ENCODE data around the gene ADCY5.
A peak's percentile ranks its signal among the peaks of the same experiment; 100 is the strongest.
"Not testable (repeated sequence)": the region's sequence is repeated elsewhere in the genome, so short reads cannot be mapped to it uniquely, and the experiment has no call there.

The ADCY5 gene
- 0 to 0.35 (median 0.17) reads per million in 3 donors for total RNA-seq

DNA sequence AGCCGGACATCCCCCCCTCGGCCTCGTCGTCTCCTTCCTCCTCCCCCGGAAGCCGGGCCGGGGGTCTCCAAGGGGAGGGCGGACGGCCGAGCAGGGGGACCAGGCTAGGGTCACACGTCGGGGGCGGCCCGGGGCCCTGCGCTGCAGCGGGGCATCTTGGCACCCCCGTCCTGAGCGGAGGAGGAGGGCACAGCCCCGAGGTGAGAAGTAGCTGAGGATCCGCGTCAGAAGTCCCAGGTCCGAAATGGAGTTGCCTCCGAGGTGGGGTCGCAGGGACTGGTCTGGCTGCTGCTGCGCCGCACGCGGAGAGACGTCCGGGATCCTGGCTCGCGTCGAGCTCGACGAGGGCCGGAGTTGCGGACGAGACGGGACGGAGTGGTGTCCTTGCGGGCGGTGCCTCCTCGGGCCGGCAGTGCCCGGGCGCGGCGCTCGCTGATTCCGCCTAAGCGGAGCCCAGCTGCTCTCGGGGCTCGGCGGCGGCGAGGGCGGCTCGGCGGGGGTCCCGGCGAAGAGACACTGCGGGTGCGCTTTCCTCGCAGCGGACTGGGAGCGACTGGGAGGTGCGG is at the start of gene ADCY5:
Gene ADCY5 (minus strand): TSS at position 555 of the 566 bp plus-strand sequence. CDS start 545 bp downstream, at position 10.
- H3K27ac ChIP-seq (ENCODE audit: insufficient read depth, low read length, poor library complexity, severe bottlenecking) = no peak within 1 kb of the TSS
- DNase-seq = no peak
- peak within 1 kb of the TSS; percentile 60 for H3K4me3 ChIP-seq (ENCODE audit: insufficient read depth, low read depth, low read length, poor library complexity, severe bottlenecking)
- H3K27me3 ChIP-seq (replicated peaks; ENCODE audit: control insufficient read depth, insufficient read depth, low read length, poor library complexity, severe bottlenecking) = peaks cover 44% of the 10 kb centered on the region
- no peaks in the 10 kb centered on the region for H3K36me3 ChIP-seq (ENCODE audit: control insufficient read depth, insufficient read depth, low read length)
- H3K4me1 ChIP-seq (ENCODE audit: control insufficient read depth, insufficient read depth, low read length, poor library complexity, severe bottlenecking) = no peaks in the 10 kb centered on the region
- no peaks in the 10 kb centered on the region for H3K9me3 ChIP-seq (ENCODE audit: control insufficient read depth, low read length)

GRCh38 chr3:123493912-123494311 is 45.0 kb upstream of the ADCY5 start:
- DNase-seq = no peak
- H3K27me3 ChIP-seq (replicated peaks; ENCODE audit: control insufficient read depth, insufficient read depth, low read length, poor library complexity, severe bottlenecking) = no peaks in the 10 kb centered on the region
- no peak overlapping the region for H3K27ac ChIP-seq (ENCODE audit: insufficient read depth, low read length, poor library complexity, severe bottlenecking)
- no peaks in the 10 kb centered on the region for H3K9me3 ChIP-seq (ENCODE audit: control insufficient read depth, low read length)
- H3K36me3 ChIP-seq (ENCODE audit: control insufficient read depth, insufficient read depth, low read length) = peaks cover 27% of the 10 kb centered on the region
- H3K4me1 ChIP-seq (ENCODE audit: control insufficient read depth, insufficient read depth, low read length, poor library complexity, severe bottlenecking) = no peaks in the 10 kb centered on the region
- H3K4me3 ChIP-seq (ENCODE audit: insufficient read depth, low read depth, low read length, poor library complexity, severe bottlenecking) = no peak overlapping the region

DNA sequence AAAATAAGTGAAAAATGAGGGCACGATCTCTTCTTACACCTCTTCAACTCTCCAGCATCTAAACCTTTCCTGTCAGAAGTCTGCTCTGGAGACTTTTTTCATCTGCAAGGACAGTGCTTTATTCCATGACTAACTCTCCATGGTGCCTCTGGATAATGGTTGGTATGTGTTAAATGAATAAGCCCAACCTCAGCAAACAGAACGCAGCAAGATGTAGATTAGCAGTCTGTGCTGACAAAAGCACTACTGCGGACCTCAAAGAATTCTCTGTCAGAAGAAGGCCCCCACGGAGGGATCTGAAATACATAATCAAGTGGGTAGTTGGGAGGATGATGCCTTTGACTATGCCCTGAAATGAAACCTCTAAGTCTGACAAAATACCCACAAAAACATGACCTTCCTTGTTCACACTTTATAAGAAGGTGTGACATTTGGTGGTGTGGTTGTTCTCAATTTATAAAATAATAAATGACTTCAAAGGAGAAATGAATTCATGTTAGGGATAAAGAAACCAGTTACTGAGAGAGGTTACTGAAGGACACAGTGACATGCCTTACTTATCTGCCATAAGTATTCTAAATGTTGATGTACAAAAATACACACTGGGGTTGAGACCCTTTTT is 43.2 kb upstream of the ADCY5 start:
- Histone ChIP-seq H3K4me3 (ENCODE audit: insufficient read depth, low read depth, low read length, poor library complexity, severe bottlenecking) (no peak overlapping the region), H3K36me3 (ENCODE audit: control insufficient read depth, insufficient read depth, low read length) (peaks cover 18% of the 10 kb centered on the region), H3K4me1 (ENCODE audit: control insufficient read depth, insufficient read depth, low read length, poor library complexity, severe bottlenecking) (no peaks in the 10 kb centered on the region), H3K27me3 (replicated peaks; ENCODE audit: control insufficient read depth, insufficient read depth, low read length, poor library complexity, severe bottlenecking) (no peaks in the 10 kb centered on the region), H3K9me3 (ENCODE audit: control insufficient read depth, low read length) (no peaks in the 10 kb centered on the region), H3K27ac (ENCODE audit: insufficient read depth, low read length, poor library complexity, severe bottlenecking) (no peak overlapping the region)
- no peak for DNase-seq

DNA sequence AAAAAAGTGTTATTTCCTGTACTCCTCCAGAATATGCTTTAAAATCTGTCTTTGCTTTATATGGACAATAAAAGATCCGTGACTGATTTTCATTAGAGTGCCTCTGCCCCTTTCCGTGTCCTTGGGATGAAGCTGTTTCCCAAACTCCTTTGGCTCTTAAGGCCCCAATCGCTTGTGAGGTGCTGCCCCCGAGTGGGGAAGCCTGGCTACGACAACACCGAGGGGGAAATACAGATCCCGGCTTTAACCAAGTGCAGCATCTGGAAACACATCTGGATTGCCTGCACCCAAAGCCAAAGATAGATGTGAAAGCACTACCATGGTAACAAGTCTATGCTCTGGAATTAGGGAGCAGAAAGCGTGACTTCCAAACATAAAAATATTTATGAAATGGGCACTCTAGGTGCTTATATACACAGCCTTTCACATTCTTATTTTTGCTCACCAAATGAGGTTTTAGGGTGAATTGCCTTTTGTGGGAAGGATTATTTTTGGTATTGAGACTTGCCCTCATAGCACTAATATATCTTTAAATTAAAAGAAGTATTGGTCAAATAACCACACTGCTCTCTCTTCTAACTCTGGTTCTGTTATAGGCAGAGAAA is 40.6 kb upstream of the ADCY5 start:
- no peaks in the 10 kb centered on the region for H3K27me3 ChIP-seq (replicated peaks; ENCODE audit: control insufficient read depth, insufficient read depth, low read length, poor library complexity, severe bottlenecking)
- peaks cover 7% of the 10 kb centered on the region for H3K36me3 ChIP-seq (ENCODE audit: control insufficient read depth, insufficient read depth, low read length)
- DNase-seq = peak in 1 of 3 donors; percentile 5
- H3K9me3 ChIP-seq (ENCODE audit: control insufficient read depth, low read length) = no peaks in the 10 kb centered on the region
- H3K27ac ChIP-seq (ENCODE audit: insufficient read depth, low read length, poor library complexity, severe bottlenecking) = no peak overlapping the region
- no peaks in the 10 kb centered on the region for H3K4me1 ChIP-seq (ENCODE audit: control insufficient read depth, insufficient read depth, low read length, poor library complexity, severe bottlenecking)
- no peak overlapping the region for H3K4me3 ChIP-seq (ENCODE audit: insufficient read depth, low read depth, low read length, poor library complexity, severe bottlenecking)

DNA sequence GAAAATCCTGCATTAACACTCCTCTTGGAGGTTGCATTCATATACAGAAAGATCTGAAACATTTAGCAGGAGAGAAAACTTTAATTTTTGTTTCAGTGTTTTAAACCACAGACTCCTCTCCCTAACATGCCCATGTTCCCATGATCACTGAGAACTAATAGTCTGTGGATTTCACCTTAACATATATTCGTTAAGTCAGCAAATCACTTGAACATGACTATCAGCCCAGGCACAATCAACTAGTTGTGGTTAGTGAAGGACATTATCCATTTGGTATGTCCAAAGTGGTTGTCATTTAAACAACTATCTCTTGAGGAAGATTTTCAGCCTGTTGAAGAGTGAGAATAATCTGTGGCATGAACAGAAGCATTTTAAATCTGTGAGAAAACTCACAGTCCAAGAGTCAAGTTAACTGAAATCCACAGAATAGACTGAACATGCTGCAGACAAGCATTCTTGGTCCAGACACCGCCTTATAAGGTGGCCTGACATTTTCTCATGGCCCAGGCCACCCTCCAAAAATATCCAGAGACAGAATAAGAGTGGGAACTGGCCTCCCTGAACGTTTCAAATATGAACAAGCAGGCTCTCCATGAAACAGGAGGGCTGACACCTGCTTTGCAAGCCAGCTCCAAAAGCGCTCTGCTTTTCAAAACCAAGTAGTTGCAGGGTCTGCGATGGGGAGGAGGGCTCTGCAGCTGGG is 39.9 kb upstream of the ADCY5 start:
- peaks cover 4% of the 10 kb centered on the region for H3K36me3 ChIP-seq (ENCODE audit: control insufficient read depth, insufficient read depth, low read length)
- H3K9me3 ChIP-seq (ENCODE audit: control insufficient read depth, low read length) = no peaks in the 10 kb centered on the region
- no peak for DNase-seq
- H3K27ac ChIP-seq (ENCODE audit: insufficient read depth, low read length, poor library complexity, severe bottlenecking) = no peak overlapping the region
- H3K4me1 ChIP-seq (ENCODE audit: control insufficient read depth, insufficient read depth, low read length, poor library complexity, severe bottlenecking) = no peaks in the 10 kb centered on the region
- H3K27me3 ChIP-seq (replicated peaks; ENCODE audit: control insufficient read depth, insufficient read depth, low read length, poor library complexity, severe bottlenecking) = no peaks in the 10 kb centered on the region
- H3K4me3 ChIP-seq (ENCODE audit: insufficient read depth, low read depth, low read length, poor library complexity, severe bottlenecking) = no peak overlapping the region

DNA sequence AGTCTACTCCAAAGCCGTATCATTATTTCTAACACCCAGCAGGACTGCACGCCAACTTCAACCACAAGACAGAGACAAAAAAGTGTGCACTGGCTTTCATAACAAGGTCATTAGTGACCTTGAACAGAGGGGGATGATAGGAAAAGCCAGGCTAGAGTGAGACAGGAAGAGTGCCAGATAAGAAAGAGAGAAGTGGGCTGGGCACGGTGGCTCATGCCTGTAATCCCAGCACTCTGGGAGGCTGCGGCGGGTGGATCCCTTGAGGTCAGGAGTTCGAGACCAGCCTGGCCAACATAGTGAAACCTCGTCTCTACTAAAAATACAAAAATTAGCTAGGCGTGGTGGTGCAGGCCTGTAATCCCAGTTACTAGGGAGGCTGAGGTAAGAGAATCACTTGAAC is 38.2 kb upstream of the ADCY5 start:
- H3K36me3 ChIP-seq (ENCODE audit: control insufficient read depth, insufficient read depth, low read length); H3K9me3 ChIP-seq (ENCODE audit: control insufficient read depth, low read length); H3K4me3 ChIP-seq (ENCODE audit: insufficient read depth, low read depth, low read length, poor library complexity, severe bottlenecking); DNase-seq; H3K27ac ChIP-seq (ENCODE audit: insufficient read depth, low read length, poor library complexity, severe bottlenecking); H3K27me3 ChIP-seq (replicated peaks; ENCODE audit: control insufficient read depth, insufficient read depth, low read length, poor library complexity, severe bottlenecking); H3K4me1 ChIP-seq (ENCODE audit: control insufficient read depth, insufficient read depth, low read length, poor library complexity, severe bottlenecking): not testable (repeated sequence)

DNA sequence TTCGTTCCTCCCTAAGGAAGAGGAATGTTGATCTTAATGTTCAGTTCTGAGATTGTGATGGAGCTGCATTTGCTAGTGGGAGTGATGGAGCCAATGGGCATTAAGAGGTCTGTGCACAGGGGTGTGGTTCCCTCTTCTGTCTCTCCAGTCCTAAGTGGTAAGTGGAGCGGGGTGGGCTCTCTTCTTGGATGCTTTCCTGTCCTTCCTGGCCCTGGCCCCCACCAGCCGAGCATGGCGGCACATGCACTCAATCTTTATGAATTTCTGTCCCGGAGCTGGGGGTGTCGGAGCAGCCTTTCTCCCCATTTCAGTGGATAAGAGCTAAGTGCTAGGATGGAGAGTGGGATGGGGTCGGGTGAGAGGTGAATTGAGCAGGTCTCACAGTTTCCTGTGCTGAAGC is 37.6 kb upstream of the ADCY5 start:
- Histone ChIP-seq H3K9me3 (ENCODE audit: control insufficient read depth, low read length) (no peaks in the 10 kb centered on the region), H3K27me3 (replicated peaks; ENCODE audit: control insufficient read depth, insufficient read depth, low read length, poor library complexity, severe bottlenecking) (no peaks in the 10 kb centered on the region), H3K27ac (ENCODE audit: insufficient read depth, low read length, poor library complexity, severe bottlenecking) (no peak overlapping the region), H3K36me3 (ENCODE audit: control insufficient read depth, insufficient read depth, low read length) (no peaks in the 10 kb centered on the region), H3K4me1 (ENCODE audit: control insufficient read depth, insufficient read depth, low read length, poor library complexity, severe bottlenecking) (no peaks in the 10 kb centered on the region), H3K4me3 (ENCODE audit: insufficient read depth, low read depth, low read length, poor library complexity, severe bottlenecking) (no peak overlapping the region)
- no peak for DNase-seq

- Histone ChIP-seq H3K27ac (ENCODE audit: insufficient read depth, low read length, poor library complexity, severe bottlenecking) (no peak overlapping the region), H3K4me3 (ENCODE audit: insufficient read depth, low read depth, low read length, poor library complexity, severe bottlenecking) (no peak overlapping the region), H3K4me1 (ENCODE audit: control insufficient read depth, insufficient read depth, low read length, poor library complexity, severe bottlenecking) (no peaks in the 10 kb centered on the region), H3K36me3 (ENCODE audit: control insufficient read depth, insufficient read depth, low read length) (no peaks in the 10 kb centered on the region), H3K27me3 (replicated peaks; ENCODE audit: control insufficient read depth, insufficient read depth, low read length, poor library complexity, severe bottlenecking) (no peaks in the 10 kb centered on the region), H3K9me3 (ENCODE audit: control insufficient read depth, low read length) (no peaks in the 10 kb centered on the region)
- DNase-seq = no peak
These were observed 36.7 kb upstream of the ADCY5 start for GRCh38 chr3:123485551-123485950.

DNA sequence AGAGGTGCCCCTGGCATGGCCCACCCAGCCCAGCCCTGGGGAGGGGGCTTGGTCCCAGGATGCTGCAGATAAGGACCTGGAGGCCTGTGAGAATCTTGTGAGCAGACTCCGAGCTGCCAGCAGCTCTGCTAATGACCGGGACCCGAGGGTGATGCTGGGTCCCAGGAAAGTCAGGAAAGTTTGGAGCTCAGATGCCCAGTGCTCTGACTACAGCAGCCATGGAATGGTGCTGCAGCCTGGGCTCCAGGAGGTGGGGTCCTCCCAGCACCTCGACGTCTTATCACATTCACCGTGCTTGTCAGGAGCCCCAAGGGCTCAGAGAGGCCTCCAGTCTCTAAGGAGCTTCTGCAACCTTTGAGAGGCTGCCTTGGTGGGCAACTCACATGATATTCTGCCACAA is 34.3 kb upstream of the ADCY5 start:
- no peaks in the 10 kb centered on the region for H3K27me3 ChIP-seq (replicated peaks; ENCODE audit: control insufficient read depth, insufficient read depth, low read length, poor library complexity, severe bottlenecking)
- no peak overlapping the region for H3K4me3 ChIP-seq (ENCODE audit: insufficient read depth, low read depth, low read length, poor library complexity, severe bottlenecking)
- H3K4me1 ChIP-seq (ENCODE audit: control insufficient read depth, insufficient read depth, low read length, poor library complexity, severe bottlenecking) = no peaks in the 10 kb centered on the region

More for the DNA sequence above, 34.3 kb upstream of the ADCY5 start:
- DNase-seq = no peak
- Histone ChIP-seq H3K9me3 (ENCODE audit: control insufficient read depth, low read length) (no peaks in the 10 kb centered on the region), H3K36me3 (ENCODE audit: control insufficient read depth, insufficient read depth, low read length) (no peaks in the 10 kb centered on the region), H3K27ac (ENCODE audit: insufficient read depth, low read length, poor library complexity, severe bottlenecking) (no peak overlapping the region)

Measured in effector memory CD4-positive, alpha-beta T cell (primary cell).